Skeletal muscle satellite cell (primary cell): Measurements from ENCODE around the gene C9orf152. TPM values are rescaled to one million over a fixed set of nuclear protein-coding genes. Genes with fewer than 3 reads are reported as not detected.
"Not testable (repeated sequence)": the region's sequence is repeated elsewhere in the genome, so short reads cannot be mapped to it uniquely, and the experiment has no call there.

Experiments used
- H3K27me3 ChIP-seq: 2 replicates; pipeline ENCODE4 v1.7.0; 2013; ENCODE audit warnings: low read length; ENCODE audit not compliant: control insufficient read depth, insufficient read depth
- H3K36me3 ChIP-seq: 2 replicates; pipeline ENCODE4 v1.7.0; 2013; ENCODE audit warnings: mild to moderate bottlenecking, control low read depth, low read length; ENCODE audit not compliant: insufficient read depth
- H3K4me1 ChIP-seq: 2 replicates; pipeline ENCODE4 v1.7.0; 2013; ENCODE audit warnings: low read length; ENCODE audit not compliant: control insufficient read depth, insufficient read depth
- H3K4me2 ChIP-seq: 2 replicates; pipeline ENCODE4 v1.7.0; 2013; ENCODE audit warnings: mild to moderate bottlenecking, low read length
- H3K4me3 ChIP-seq: 2 replicates; pipeline ENCODE4 v1.7.0; 2013; ENCODE audit warnings: low read length
- H3K9ac ChIP-seq: 2 replicates; pipeline ENCODE4 v1.7.0; 2013; ENCODE audit warnings: mild to moderate bottlenecking, low read depth, low read length, moderate library complexity
- H3K9me3 ChIP-seq: replicated peaks from 2 replicates; pipeline ENCODE4 v1.7.0; 2013; ENCODE audit warnings: mild to moderate bottlenecking, control low read depth, low read length
- total RNA-seq: library from RNA; depleted of rRNA; stranded (reverse); fragments of >200 nt; gene quantifications from 2 replicates; pipeline ENCODE4 v1.2.3, GENCODE V29; 2012; rRNA removed

Gene C9orf152
- not detected in 2 replicates for total RNA-seq

- H3K36me3 ChIP-seq: no peaks in the 10 kb centered on the region
- H3K9me3 ChIP-seq: no peaks in the 10 kb centered on the region
- no peak within 1 kb of the TSS for H3K4me2 ChIP-seq
- peaks cover 62% of the 10 kb centered on the region for H3K27me3 ChIP-seq
- no peaks in the 10 kb centered on the region for H3K4me1 ChIP-seq
- H3K9ac ChIP-seq: no peak within 1 kb of the TSS
- H3K4me3 ChIP-seq: no peak within 1 kb of the TSS
Measured at GRCh38 chr9:110208031-110208430, at the start of gene C9orf152. C9orf152 (minus strand) TSS chr9:110208159; CDS start chr9:110207579, 580 bp downstream.

- Histone ChIP-seq H3K36me3 (no peaks in the 10 kb centered on the region), H3K9me3 (no peaks in the 10 kb centered on the region), H3K9ac (peak overlapping the region; percentile 96), H3K4me2 (peak overlapping the region; percentile 90), H3K4me1 (peaks cover 37% of the 10 kb centered on the region), H3K4me3 (peak overlapping the region; percentile 80), H3K27me3 (no peaks in the 10 kb centered on the region)
Measured at GRCh38 chr9:110257097-110257841, 49.3 kb upstream of the C9orf152 start.

GRCh38 chr9:110256380-110257096 lies 48.6 kb upstream of the C9orf152 start, which contains the start of gene TXN:
TXN (minus strand) TSS chr9:110256507; CDS start chr9:110256435, 72 bp downstream.
- no peaks in the 10 kb centered on the region for H3K9me3 ChIP-seq
- H3K4me1 ChIP-seq: peaks cover 37% of the 10 kb centered on the region
- H3K9ac ChIP-seq: peak within 1 kb of the TSS; percentile 96
- peak within 1 kb of the TSS; percentile 90 for H3K4me2 ChIP-seq
- H3K36me3 ChIP-seq: no peaks in the 10 kb centered on the region
- peak within 1 kb of the TSS; percentile 80 for H3K4me3 ChIP-seq
- no peaks in the 10 kb centered on the region for H3K27me3 ChIP-seq

- H3K9ac ChIP-seq: peak overlapping the region; percentile 96
- H3K9me3 ChIP-seq: no peaks in the 10 kb centered on the region
- H3K27me3 ChIP-seq: no peaks in the 10 kb centered on the region
- peak overlapping the region; percentile 90 for H3K4me2 ChIP-seq
- peaks cover 37% of the 10 kb centered on the region for H3K4me1 ChIP-seq
- peak overlapping the region; percentile 80 for H3K4me3 ChIP-seq
- H3K36me3 ChIP-seq: peaks cover 1% of the 10 kb centered on the region
Measured at GRCh38 chr9:110255463-110256379, 47.8 kb upstream of the C9orf152 start.

GRCh38 chr9:110255034-110255462 lies 47.1 kb upstream of the C9orf152 start:
- H3K27me3 ChIP-seq: no peaks in the 10 kb centered on the region
- no peaks in the 10 kb centered on the region for H3K9me3 ChIP-seq
- peaks cover 37% of the 10 kb centered on the region for H3K4me1 ChIP-seq
- peaks cover 8% of the 10 kb centered on the region for H3K36me3 ChIP-seq
- peak overlapping the region; percentile 80 for H3K4me3 ChIP-seq
- H3K4me2 ChIP-seq: peak overlapping the region; percentile 90
- peak overlapping the region; percentile 96 for H3K9ac ChIP-seq

GRCh38 chr9:110254500-110254899 lies 46.5 kb upstream of the C9orf152 start:
- Histone ChIP-seq H3K27me3 (no peaks in the 10 kb centered on the region), H3K36me3 (peaks cover 14% of the 10 kb centered on the region), H3K4me3 (peak overlapping the region; percentile 80), H3K4me2 (peak overlapping the region; percentile 90), H3K4me1 (peaks cover 37% of the 10 kb centered on the region), H3K9ac (peak overlapping the region; percentile 96), H3K9me3 (no peaks in the 10 kb centered on the region)

- H3K9ac ChIP-seq: no peak overlapping the region
- peaks cover 35% of the 10 kb centered on the region for H3K4me1 ChIP-seq
- H3K36me3 ChIP-seq: peaks cover 30% of the 10 kb centered on the region
- H3K9me3 ChIP-seq: no peaks in the 10 kb centered on the region
- no peak overlapping the region for H3K4me3 ChIP-seq
- no peaks in the 10 kb centered on the region for H3K27me3 ChIP-seq
- H3K4me2 ChIP-seq: peak overlapping the region; percentile 90
Measured at GRCh38 chr9:110252509-110253139, 44.7 kb upstream of the C9orf152 start.

GRCh38 chr9:110251770-110252169 lies 43.8 kb upstream of the C9orf152 start:
- not testable (repeated sequence) for H3K4me3 ChIP-seq, H3K9ac ChIP-seq, H3K27me3 ChIP-seq, H3K4me2 ChIP-seq, H3K9me3 ChIP-seq
- peaks cover 37% of the 10 kb centered on the region for H3K36me3 ChIP-seq
- peaks cover 26% of the 10 kb centered on the region for H3K4me1 ChIP-seq

GRCh38 chr9:110251212-110251611 lies 43.3 kb upstream of the C9orf152 start:
- H3K36me3 ChIP-seq: peaks cover 42% of the 10 kb centered on the region
- H3K4me1 ChIP-seq: peaks cover 26% of the 10 kb centered on the region
- no peaks in the 10 kb centered on the region for H3K27me3 ChIP-seq
- no peak overlapping the region for H3K4me2 ChIP-seq
- no peaks in the 10 kb centered on the region for H3K9me3 ChIP-seq
- H3K4me3 ChIP-seq: no peak overlapping the region
- no peak overlapping the region for H3K9ac ChIP-seq

GRCh38 chr9:110249603-110250002 lies 41.6 kb upstream of the C9orf152 start:
- no peak overlapping the region for H3K4me2 ChIP-seq
- H3K4me1 ChIP-seq: peaks cover 26% of the 10 kb centered on the region
- H3K36me3 ChIP-seq: peaks cover 56% of the 10 kb centered on the region
- no peaks in the 10 kb centered on the region for H3K27me3 ChIP-seq
- H3K9ac ChIP-seq: no peak overlapping the region
- no peaks in the 10 kb centered on the region for H3K9me3 ChIP-seq
- no peak overlapping the region for H3K4me3 ChIP-seq
